HG02973 (cell line): ENCODE data around the gene IL22RA2.

Experiments
- ATAC-seq: cut with Tn5 transposase; IDR thresholded peaks from one replicate; pipeline ENCODE4 v1.9.1; 2021; ENCODE audit warnings: moderate library complexity; ENCODE audit not compliant: unreplicated experiment

IL22RA2 gene

DNA sequence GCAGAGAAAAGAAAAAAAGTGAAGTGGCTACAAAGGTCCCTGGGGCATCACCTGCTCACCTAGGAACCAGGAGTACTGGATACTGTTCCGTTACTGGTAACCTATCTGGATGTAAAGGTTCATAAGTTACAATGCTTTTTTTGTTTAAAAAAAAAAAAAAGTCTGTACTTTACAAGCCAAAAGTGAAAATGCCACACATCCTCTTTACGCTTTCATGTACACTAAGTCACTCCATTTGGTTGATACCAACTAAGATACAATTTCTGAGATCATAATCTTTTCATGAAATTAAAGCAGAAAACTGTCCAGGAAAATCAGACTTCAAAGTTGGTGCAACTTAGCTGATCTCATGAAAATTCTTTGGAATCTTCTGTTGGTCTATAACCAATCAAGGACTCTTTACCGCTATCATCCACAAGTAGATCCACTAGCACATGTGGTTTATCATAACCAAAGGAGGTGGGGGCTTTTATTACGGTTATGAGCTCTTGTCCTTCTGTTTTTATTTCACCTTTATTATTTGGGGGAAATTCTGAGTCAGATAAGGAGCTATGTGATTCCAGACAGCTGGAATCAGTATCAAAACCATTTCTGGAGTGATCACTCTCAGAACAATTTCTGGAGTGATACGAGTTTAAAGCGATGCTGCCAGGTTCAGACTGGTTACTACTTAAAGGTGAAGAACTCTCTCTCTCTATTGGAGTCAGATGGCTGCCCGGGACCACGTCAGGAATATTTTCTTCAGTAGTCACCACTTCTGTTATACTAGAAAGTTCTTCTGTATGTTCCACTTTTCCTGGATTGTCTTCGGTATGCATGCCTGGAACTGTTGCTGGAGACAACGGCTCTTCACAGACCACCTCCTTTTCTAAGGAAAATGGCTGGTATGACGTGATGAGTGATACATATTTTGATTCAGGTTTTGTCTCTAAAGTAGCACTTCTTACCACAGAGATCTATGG lies 24.5 kb upstream of the IL22RA2 start:
- ATAC-seq: no peak

DNA sequence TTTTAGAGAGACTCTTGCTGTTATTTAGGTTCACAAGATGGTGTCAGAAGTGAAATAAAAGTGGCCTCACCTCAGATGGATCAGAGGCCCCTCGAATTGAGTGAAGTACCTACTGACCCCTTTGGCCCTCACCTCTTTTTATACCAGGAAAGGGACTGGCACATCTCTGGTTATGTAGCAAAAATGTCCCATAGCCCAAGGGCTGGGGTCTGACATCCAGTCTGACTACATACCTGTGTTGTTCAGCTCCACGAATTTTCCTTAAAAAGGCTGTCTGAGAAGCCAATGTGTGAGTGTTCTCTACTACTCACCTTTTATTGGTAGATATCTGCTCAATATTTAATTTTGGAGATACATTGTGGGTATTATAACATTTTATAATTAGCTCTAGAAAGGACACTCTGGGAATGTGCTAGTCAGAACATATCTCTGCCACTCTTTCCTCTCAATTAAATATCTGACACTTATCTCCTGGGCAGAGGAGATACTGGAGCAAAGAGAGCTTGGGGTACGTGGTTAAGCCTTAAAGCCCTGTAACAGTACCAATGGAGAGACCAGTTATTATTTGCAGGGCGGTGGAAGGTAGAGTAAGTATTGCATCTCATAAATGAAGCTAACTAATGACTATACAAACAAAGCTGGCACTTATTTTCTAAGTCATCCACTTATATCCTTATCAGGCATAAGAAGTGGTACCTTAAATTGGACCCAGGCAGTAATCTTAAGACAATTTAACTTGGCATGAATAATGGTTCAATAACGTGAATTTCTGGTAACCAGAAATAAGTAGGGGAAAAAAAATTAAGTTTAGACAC lies 20.0 kb upstream of the IL22RA2 start:
- no peak for ATAC-seq

DNA sequence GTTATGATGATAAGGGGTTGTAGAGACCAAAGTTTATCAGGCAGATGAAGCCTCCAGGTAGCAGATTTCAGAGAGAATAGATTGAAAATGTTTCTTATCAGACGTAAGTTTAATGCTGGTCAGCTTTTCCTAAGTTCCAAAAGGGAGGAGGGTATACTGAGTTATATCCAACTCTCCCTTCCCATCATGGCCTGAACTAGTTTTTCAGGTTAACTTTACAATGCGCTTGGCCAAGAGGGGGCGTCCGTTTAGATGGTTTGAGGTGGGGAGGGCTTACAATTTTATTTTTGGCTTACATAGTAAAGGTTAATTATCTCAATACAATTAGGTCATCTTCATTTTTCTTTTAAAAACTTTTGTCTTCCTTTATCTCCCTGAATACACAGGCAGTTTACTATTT lies 19.4 kb upstream of the IL22RA2 start:
- no peak for ATAC-seq

DNA sequence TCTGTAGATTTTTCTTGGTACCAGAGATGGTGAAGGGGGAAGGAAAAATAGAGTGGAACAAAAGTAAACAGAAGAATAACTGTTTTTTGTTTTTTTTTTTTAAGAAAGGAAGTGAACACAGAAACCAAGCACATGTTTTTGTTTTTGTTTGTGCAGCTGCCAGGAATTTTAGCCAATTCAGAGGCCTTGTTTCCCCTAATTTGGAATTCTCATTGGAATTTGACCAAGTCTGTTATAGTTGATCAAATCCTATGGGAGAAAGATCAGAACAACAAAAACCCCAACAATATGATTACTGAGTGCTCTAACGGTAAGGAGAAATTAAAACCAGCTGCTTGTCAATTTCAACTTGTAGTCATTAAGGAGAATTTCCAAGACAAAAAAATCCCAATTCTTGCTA lies 18.2 kb upstream of the IL22RA2 start:
- no peak for ATAC-seq

DNA sequence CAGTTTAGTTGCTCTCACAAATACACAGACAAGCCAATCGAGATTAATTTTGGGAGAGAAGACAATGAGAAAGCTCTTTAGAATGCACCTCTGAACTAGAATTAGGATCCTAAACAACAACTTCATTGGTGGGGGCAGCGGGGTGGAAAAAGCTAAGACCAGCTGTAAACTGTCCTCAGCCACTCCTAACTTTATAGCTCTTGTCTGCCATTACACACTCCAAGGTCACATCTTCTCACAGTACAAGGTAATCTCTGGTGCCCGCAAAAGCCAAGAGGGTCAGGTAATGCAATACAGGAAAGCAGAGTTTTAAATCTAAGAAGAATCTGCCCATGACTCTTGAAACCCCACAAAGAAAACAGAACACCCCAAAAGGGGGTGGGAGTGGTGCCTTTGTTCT lies 17.8 kb upstream of the IL22RA2 start:
- ATAC-seq: no peak

DNA sequence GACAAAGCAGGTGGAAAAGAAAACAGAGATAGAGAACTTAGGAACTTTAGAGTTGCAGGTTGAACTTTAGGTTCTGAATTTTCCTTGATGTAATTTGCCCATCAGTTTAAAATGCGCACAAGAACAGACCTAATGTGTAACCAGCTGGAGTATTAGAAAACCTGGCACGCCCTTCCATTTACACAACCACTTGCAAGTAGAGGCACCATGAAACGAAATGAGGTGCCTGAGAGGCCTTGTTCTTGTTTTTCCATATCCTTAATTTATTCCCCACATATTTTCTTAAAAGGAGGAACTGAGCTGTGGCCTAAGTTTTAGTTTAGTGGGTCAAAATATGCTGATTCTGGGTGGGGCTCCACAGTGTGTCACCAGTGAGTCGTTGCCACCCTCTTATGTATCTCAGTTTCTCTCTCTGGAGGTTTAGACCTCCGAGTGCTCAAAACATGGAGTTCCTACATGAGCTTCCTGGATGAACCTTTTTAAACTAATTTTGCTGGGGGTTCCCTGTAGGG lies 17.2 kb upstream of the IL22RA2 start:
- no peak for ATAC-seq

DNA sequence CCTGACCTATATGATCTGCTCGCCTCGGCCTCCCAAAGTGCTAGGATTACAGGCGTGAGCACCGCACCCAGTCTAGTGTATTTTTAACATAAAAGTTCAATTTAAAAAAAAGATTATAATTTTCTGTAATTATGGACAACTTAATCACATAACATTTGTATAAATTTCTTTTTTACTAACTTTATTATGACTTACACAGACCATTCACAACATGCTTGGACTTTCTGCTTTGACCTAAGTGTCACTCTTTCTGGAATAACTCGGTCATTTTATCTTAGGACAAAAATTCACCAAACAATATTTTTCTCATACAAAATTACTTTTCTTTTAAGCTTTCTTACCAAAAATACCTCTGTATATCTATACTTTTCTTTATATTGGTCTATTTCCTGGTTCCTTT lies 15.4 kb upstream of the IL22RA2 start:
- no peak for ATAC-seq

DNA sequence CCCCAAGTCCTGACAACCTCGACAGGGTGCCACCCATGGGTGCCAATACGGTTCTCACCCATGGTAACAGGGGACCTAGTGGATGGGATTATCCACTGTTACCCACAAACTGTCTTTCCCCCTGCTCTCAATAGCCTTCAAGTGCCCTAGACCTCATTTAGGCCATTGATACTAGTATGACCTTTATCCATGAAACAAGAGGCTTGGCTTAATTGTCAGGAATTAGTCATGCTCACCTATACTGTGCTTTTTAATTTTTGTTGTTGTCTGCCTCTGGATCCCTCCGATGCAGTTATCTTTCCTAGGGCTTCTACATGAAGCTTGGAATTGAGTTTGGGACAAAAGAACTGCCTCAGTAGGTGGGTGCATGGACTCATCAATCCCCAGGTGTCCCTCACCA lies 11.8 kb upstream of the IL22RA2 start:
- no peak for ATAC-seq

DNA sequence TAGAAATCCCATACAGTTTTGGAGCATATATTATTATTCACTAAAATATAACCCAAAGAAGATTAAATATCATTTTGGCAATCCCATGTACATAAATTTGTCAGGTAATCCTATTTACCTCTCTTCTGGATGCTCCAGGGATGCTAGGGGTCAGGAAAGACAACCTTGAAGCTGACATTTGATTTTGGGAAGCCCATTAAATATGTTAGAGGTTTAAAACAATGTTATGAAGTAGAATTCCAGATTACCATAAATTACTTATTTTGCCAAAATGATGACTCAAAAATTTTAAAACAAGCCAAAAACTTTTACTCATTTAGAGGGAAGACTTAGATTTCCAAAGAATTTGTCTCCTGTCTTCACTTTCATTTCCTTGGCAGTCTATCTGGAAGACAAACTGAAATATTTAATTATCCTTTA lies 9.2 kb upstream of the IL22RA2 start:
- ATAC-seq: no peak

DNA sequence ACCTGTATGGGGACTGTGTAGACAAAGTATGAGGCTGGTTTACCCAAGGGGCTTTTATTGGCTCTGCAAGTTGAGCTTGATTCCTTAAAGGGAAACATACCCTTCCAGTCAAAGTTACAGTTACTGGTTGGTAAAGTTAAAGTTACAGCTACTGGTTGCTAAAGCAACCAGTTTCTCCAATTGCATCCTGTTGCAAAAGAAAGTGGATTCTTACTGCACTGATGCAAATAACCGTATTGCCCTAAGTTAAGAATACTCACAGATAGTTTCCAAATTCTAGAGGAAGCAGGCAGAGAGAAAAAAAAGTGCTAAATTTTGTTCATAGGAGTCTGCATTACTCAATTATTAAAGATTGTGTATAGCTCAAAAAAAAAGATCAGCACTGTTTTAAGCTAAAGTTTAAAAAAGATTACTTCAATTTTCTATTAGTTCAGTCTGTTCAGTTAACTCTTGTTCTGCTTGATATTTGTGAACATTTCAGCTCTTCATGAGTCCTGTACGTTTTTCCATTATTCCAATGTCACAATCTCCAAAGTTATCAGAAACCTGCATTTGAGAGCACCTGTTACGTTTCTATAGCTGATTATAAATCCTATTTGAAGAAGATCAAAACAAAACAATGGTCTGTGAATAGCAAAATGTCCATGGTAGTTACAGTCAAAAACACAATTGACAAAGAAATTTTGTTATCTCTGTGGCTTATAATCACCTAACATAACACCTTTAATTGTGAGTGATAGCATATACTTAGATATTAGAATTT lies 8.6 kb upstream of the IL22RA2 start:
- ATAC-seq: no peak

DNA sequence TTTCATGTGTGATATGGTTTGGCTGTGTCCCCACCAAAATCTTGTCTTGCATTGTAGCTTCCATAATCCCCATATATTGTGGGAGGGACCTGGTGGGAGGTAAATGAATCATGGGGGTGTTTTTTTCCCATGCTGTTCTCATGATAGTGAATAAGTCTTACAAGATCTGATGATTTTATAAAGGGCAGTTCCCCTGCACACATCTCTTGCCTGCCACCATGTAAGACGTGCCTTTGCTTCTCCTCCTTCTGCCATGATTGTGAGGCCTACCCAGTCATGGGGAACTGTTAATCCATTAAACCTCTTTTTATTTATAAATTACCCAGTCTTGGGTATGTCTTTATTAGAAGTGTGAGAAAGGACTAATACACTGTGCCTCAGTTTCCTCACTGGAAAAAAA lies 4.2 kb upstream of the IL22RA2 start:
- no peak for ATAC-seq

DNA sequence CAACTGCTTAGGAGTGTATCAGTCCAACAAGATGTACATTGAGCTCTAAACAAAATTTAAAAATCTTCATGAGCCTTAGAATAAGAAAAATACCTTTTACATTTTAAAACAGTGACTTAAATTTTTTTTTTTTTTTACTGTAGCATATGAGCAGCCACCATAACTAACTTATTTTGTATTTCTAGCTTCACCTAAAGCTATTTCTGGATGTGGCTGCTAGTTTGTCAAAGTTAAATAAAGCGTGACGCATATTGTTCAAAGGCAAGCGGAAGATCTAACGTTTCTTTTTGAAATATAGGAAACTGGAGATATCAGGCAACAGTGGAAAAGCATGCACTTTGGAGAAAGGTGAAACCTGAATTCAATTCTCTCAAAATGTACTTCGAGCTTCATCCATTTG lies 3.3 kb upstream of the IL22RA2 start:
- no peak for ATAC-seq

DNA sequence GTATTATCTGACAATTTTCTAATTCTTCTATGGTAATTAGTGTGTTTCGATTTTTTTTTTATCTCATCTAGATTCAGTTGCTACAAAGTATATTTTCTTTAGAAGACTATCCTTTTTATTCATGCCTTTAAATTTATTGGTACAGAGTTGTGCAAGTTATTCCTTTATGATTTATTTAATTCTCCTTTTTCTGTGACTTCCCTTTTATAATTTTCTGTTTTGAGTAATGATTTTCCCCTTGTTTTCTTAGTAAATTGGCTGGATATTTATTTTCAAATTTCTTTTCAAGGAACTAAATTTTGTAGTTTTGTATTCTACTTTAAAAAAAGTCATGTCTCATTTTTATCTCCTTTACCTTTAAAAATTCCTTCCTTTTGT lies 2.4 kb upstream of the IL22RA2 start:
- ATAC-seq: no peak

DNA sequence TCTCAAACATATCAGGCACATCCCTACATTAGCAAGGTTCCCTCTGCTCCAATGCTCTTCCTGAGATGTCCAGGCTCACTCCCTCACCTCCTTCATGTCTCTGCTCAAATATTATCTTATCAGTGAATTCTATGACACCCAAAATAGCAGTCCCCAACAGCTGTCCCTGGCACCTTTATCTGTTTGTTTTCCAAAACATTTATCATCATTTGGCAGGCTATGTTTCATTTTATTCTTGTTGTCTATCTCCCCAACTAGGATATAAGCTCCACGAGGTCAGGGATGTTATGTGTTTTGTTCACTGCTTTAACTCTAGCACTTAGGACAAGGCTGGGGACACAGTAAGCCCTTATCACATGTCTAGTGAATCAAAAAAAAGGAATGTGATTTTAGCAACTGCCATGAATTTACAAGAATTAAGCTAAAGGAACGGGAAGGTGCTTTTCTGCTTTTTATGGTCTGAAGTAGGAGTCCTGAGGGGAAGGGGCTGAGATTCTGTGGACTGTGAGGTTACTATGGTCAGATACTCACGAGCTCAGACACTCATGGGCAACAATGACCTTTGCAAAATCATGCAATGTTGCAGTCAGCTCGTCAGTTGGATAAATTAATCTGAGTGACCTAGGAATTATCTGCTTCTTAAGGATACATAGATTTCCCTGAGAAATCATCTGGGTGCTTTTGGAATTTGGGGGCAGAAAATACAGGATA lies 1.9 kb upstream of the IL22RA2 start:
- ATAC-seq: no peak

DNA sequence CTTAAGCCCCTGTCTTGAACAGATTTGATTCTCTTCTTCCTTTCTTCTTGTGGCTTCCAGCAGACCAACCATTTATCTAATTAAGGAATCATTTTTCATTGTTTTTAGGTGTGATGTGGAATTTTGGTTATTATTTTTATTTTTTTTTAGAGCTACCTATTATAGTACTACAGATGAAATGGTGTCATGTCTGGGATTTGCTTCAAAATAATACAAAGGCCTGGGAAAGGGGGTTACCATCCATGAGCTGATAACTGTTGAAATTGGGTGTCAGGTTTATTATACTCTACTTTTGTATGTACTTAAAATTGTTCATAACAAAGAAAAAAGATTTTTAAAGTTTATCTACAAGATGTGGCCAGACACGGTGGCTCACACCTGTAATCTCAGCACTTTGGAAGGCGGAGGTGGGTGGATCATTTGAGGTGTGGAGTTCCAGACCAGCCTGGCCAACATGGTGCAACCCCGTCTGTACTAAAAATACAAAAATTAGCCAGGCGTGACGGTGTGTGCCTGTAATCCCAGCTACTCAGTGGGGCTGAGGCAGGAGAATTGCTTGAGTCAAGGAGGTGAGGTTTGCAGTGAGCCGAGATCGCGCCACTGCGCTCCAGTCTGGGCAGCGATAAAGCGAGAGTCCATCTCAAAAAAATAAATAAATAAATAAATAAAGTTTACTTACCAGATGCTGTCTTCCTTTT lies 561 bp downstream of the IL22RA2 start:
- ATAC-seq: no peak

DNA sequence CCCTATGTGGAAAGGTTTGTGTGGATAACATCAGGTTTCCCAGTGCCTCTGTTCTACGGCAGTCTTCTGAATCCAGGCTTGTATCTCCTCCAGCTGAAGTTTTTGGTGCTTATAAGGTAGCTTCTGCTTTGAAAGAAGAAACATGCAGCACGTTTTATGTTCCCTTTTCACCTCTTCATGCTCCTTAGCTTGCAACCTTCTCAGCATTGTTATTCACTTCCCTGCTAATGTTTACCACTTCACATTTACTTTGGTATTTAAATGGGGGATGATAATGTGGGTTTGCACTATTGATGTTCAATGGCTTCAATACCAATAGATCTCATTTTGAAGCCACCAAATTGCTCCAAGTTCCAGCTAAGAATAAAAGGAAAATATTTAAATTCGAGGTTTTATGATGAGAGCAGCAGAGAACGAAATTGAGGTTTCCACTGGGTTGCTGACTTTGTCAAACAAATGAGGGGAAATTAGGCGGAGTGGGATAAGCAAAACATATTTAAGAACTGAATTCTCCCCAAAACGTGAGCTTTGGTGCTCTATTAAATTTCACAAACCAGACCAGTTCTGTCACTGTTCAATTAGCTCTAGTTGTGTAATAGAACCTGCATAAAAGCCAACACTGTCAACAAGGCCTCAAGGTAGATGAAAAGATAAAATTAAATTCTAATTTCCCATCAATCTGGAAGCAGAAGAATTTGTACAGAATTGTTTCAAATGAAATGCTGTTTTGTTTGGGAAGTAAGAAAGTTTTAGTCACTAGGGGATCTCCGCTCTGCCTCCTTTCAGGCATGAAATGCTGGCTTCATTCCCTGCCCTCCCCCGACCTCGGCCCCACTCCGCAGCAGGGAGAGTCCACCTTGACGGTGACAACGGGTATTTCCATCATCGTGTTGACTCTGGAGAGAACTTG lies 1.4 kb downstream of the IL22RA2 start:
- ATAC-seq: peak; percentile 45

DNA sequence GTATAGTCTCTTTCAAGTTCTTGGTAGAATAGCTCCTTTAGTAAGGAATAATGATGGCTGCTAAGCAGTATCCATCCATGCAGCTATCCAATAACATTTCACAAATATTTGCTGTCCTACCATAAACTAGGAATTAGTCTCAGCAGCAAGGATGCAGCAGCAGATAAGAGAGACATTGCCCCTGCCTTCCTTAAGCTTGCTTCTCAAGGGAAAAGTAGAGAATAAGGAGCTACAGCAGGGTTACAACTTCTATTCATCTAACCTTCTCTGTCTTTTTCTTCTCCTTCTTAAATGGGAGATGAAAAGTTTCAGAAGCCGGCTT lies 2.4 kb downstream of the IL22RA2 start:
- ATAC-seq: no peak

DNA sequence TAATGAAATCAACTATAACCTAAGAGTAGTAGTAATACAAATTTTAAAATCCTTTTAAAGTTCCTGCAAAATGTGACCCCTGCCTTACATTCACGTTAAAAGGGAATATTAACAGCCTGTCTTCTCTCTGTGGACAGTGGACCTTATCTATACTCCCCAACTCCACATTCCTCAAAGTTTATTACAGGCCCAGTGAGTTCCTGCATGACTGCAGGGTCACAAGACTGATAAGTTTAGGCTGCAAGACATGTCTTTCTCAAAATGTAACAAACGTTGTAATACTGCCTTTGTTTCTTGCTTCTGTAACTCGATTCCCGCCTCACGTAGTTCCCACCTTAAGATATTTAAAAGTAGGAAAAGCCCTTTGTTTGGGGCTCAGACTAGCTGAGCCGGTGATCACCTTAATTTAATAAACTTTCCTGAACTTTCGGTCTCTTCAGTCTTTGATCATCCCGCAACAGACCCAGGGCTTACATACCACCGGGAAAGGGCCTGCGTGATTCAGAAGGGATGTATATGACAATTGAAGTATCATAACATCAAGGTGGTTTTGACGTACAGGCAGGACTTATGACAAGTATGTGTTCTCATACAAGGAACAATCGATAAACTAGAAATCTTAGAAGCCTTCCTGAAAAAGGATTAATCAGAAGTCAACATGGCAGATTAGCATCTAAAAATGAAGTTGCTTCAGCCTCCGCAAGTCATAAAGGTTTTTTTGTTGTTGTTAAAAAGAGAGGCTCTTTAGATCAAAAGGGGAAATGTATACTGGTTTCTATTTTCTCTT lies 3.0 kb downstream of the IL22RA2 start:
- ATAC-seq: no peak
